Measurements from ENCODE around the gene TTLL12.

DNA sequence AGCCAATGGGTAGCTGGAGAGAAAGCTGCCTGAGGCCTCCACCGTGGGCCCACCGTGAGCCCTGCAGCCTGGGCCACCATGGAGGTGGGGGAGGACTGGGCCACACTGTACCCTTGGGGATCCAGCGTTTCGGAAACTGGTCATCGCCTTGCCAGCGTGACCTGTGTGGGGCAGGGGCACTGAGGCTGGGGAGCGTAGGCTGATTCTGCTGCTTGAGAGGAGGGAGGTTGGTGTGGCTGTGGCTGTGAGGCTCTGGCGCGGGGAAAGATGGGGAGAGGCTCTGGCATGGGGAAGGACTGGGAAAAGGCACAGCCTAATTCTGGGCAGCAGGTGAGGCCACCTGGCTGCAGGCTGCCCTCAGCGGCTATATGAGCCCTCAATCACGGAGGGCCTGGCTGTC is 12.6 kb upstream of the TTLL12 start:
- TF ChIP-seq, protein P1, sequence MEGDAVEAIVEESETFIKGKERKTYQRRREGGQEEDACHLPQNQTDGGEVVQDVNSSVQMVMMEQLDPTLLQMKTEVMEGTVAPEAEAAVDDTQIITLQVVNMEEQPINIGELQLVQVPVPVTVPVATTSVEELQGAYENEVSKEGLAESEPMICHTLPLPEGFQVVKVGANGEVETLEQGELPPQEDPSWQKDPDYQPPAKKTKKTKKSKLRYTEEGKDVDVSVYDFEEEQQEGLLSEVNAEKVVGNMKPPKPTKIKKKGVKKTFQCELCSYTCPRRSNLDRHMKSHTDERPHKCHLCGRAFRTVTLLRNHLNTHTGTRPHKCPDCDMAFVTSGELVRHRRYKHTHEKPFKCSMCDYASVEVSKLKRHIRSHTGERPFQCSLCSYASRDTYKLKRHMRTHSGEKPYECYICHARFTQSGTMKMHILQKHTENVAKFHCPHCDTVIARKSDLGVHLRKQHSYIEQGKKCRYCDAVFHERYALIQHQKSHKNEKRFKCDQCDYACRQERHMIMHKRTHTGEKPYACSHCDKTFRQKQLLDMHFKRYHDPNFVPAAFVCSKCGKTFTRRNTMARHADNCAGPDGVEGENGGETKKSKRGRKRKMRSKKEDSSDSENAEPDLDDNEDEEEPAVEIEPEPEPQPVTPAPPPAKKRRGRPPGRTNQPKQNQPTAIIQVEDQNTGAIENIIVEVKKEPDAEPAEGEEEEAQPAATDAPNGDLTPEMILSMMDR (IDR thresholded peaks at IDR 0.05) = no peak
- no peak for TF ChIP-seq POLR2A (IDR thresholded peaks at IDR 0.05)

Measured in tibial nerve (tissue), 3 donors.